Lung (tissue), 12 donors: ENCODE measurements around the gene GALT. TPM values are rescaled to one million over a fixed set of nuclear protein-coding genes. Genes with fewer than 3 reads are reported as not detected.

Source experiments
- ATAC-seq: fragments of 200-7000 bp; cut with Tn5 transposase; one replicate; pipeline ENCODE4 v1.9.1; 2020; ENCODE audit warnings: moderate number of reproducible peaks; ENCODE audit not compliant: insufficient read depth, low FRiP score
- DNase-seq, 3 donors: peaks; one replicate each; pipeline ENCODE4 v3.0.0-alpha.2; 2013 to 2017
- H3K27ac ChIP-seq, 2 donors: one replicate each; pipeline ENCODE4 v1.5.1; 2013; ENCODE audit warnings: mild to moderate bottlenecking in 2 of 2, moderate library complexity in 2 of 2, control low read depth in 1 of 2, inconsistent platforms in 1 of 2, low read depth in 1 of 2, low read length in 1 of 2
- H3K27me3 ChIP-seq, 3 donors: one replicate each; pipeline ENCODE4 v1.5.1; 2013; ENCODE audit warnings: low read length in 2 of 3; ENCODE audit not compliant: control insufficient read depth in 3 of 3, insufficient read depth in 3 of 3
- H3K36me3 ChIP-seq, 4 donors: one replicate each; pipeline ENCODE4 v1.5.1; 2013; ENCODE audit warnings: low read length in 4 of 4, mild to moderate bottlenecking in 1 of 4, moderate library complexity in 1 of 4; ENCODE audit not compliant: control insufficient read depth in 4 of 4, insufficient read depth in 4 of 4
- H3K4me1 ChIP-seq, 5 donors: one replicate each; pipeline ENCODE4 v1.5.1; 2013; ENCODE audit warnings: low read length in 5 of 5, mild to moderate bottlenecking in 2 of 5, moderate library complexity in 1 of 5; ENCODE audit not compliant: control insufficient read depth in 5 of 5, insufficient read depth in 5 of 5
- H3K4me3 ChIP-seq: one replicate; pipeline ENCODE4 v1.5.1; 2013; ENCODE audit warnings: mild to moderate bottlenecking, control low read depth, moderate library complexity
- H3K9ac ChIP-seq, 2 donors: one replicate each; pipeline ENCODE4 v1.5.1; 2013; ENCODE audit warnings: low read length in 2 of 2, control low read depth in 1 of 2; ENCODE audit not compliant: insufficient read depth in 1 of 2
- H3K9me3 ChIP-seq, 4 donors: one replicate each; pipeline ENCODE4 v1.5.1; 2013; ENCODE audit warnings: low read length in 3 of 4, mild to moderate bottlenecking in 1 of 4, moderate library complexity in 1 of 4; ENCODE audit not compliant: control insufficient read depth in 4 of 4, insufficient read depth in 3 of 4
- WGBS, 2 donors: extraction: QIAGEN DNeasy Blood & Tissue Kit; methylation state at CpG; one replicate each; pipeline ENCODE4 v1.1.7; 2013; 5-methylcytosine and 5-hydroxymethylcytosine counted together
- polyA plus RNA-seq, 2 donors: library from polyadenylated mRNA; stranded (reverse); fragments of 200-250 nt; gene quantifications; one replicate each; pipeline ENCODE4 v1.2.1, GENCODE V29; 2013
- total RNA-seq, 2 donors: library from RNA; depleted of rRNA in 1 of 2; stranded (reverse); fragments of >200 nt in 1 of 2; gene quantifications; one replicate each; pipeline ENCODE4 v1.2.1, GENCODE V29; 2014 to 2021
- TF ChIP-seq, protein P1 (sequence below): IDR thresholded peaks from 2 replicates; pipeline ENCODE4 v1.5.1; 2012; ENCODE audit warnings: mild to moderate bottlenecking; ENCODE audit errors: control extremely low read depth, extremely low read depth
- donor health status: control.
- donor health status: control.
- donor health status: Bipolar disorder and iron deficiency.
- donor health status: healthy.
- donor health status: DM: yes; HTN: yes; CAD: no.

The GALT gene
- total and polyA plus RNA-seq, 4 donors: 23.9 to 53.0 (median 41.4) TPM

DNA sequence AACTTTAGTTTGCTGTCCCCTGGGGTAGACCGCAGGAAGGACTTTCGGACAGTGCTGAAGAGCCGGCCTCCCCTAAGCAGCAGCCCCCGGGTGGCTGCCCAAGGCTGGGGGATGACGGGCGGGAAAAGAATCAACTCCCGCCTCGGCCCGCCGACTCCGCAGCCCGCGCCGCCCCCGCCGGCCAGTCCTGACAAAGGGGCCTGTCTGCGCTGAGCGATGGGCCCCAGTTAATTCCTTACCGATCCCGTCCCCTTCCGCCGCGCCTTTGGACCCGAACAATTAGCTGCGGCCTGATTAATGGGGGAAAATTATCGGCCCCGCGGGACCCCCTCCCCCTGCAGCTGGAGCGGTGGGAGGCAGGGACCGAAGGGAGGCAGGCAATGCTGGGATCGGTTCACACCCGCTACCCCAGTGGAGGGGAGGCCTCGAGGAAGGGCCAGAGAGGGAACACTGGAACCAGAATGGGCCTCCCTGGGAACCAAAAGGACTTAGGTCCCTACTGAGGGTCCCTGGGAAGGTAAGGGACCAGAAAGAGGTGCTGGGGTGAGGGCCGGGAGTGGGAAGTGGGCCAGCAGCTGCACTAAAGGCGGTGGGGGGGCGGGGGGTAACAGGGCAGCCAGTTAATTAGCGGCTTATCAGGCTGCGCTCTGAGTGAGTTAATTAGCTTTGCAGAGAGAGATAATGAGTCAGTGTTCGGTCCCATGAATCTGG, 21.8 kb upstream of the GALT start:
- Histone ChIP-seq H3K4me3 (no peak overlapping the region), H3K4me1 (peaks cover 0 to 13% (median 9%) of the 10 kb centered on the region in 5 donors), H3K27ac (no peak overlapping the region), H3K9me3 (peaks cover 0 to 6% (median 0%) of the 10 kb centered on the region in 4 donors), H3K27me3 (peaks cover 7 to 78% (median 73%) of the 10 kb centered on the region in 3 donors), H3K9ac (no peak overlapping the region), H3K36me3 (no peaks in the 10 kb centered on the region)
- ATAC-seq (no peak), DNase-seq (no peak)
- 14 to 20% methylated on average over 39 of the region's 39 CpGs for WGBS, 2 donors
- TF ChIP-seq, protein P1, sequence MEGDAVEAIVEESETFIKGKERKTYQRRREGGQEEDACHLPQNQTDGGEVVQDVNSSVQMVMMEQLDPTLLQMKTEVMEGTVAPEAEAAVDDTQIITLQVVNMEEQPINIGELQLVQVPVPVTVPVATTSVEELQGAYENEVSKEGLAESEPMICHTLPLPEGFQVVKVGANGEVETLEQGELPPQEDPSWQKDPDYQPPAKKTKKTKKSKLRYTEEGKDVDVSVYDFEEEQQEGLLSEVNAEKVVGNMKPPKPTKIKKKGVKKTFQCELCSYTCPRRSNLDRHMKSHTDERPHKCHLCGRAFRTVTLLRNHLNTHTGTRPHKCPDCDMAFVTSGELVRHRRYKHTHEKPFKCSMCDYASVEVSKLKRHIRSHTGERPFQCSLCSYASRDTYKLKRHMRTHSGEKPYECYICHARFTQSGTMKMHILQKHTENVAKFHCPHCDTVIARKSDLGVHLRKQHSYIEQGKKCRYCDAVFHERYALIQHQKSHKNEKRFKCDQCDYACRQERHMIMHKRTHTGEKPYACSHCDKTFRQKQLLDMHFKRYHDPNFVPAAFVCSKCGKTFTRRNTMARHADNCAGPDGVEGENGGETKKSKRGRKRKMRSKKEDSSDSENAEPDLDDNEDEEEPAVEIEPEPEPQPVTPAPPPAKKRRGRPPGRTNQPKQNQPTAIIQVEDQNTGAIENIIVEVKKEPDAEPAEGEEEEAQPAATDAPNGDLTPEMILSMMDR: no peak

DNA sequence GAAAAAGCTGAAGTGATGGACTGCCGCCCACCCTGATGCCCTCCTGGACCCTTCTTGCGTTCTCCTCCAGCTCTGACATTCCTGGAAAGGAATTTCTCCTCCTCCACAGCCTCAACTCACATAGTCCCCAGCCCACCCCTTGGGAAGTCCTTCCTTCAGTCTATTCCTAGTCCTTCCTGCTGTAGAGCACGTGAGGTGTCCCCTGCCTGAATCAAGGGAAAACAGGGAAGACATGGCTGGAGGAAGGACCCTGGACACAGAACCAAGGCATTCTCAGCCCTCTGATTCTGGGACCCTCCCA, 21.3 kb upstream of the GALT start:
- DNase-seq (no peak), ATAC-seq (no peak)
- Histone ChIP-seq H3K27ac (no peak overlapping the region), H3K9me3 (peaks cover 0 to 6% (median 0%) of the 10 kb centered on the region in 4 donors), H3K36me3 (no peaks in the 10 kb centered on the region), H3K4me1 (peaks cover 0 to 10% (median 8%) of the 10 kb centered on the region in 5 donors), H3K4me3 (no peak overlapping the region), H3K9ac (no peak overlapping the region), H3K27me3 (peaks cover 7 to 83% (median 78%) of the 10 kb centered on the region in 3 donors)
- TF ChIP-seq, protein P1: no peak
- 48 to 60% methylated on average over 3 of the region's 3 CpGs for WGBS, 2 donors

DNA sequence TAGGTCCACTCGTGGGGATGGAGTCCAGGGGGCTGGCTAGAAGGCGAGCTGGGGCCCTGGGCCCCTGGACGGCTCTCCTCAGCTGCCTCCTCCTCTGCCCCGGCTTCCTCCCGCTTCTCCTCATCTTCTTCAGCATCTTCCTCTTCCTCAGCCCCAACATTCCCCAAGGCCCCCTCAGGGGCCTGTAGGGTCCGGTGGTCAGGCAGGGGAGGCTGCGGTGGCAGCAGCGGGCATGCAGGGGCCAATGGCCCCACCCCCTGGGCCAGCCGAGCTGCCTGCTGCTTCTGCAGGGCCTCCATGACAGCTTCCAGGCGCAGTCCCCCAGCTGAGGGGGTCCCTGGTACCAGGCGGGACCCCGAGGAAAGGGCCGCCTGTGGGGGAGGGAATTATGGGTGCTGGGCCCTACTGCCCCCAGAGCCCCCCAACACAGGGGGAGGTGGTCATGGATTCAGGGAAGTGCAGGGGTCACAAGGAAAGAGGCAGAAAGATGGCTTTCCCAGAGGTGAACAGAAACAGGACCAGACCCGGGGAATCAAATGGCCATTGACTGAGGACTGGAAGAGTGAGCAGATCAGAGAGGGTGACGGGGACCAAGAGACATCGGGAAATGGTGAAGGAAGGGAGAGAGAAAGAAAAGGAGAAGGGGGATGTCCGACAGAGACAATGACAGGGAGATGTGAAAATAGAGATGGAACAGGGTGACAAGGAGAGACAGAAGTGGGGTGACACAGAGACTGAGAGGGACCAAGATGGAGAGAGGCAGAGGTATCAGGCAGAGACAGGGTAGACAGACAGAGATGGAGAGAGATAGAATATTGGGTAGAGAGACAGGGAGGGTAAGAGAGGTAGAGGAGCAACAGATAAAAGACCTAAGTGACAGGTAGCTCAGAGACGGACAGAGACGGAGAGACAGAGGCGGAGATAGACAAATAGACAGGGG, 18.5 kb upstream of the GALT start:
- no peak for DNase-seq
- H3K4me3 ChIP-seq: no peak overlapping the region
- H3K9me3 ChIP-seq: peaks cover 0 to 4% (median 0%) of the 10 kb centered on the region in 4 donors
- H3K36me3 ChIP-seq: no peaks in the 10 kb centered on the region
- 40% methylated on average over 19 to 20 of the region's 20 CpGs for WGBS, 2 donors
- peaks cover 7 to 87% (median 78%) of the 10 kb centered on the region in 3 donors for H3K27me3 ChIP-seq
- H3K4me1 ChIP-seq: peaks cover 0 to 10% (median 6%) of the 10 kb centered on the region in 5 donors
- H3K9ac ChIP-seq: no peak overlapping the region
- H3K27ac ChIP-seq: no peak overlapping the region
- TF ChIP-seq, protein P1: no peak
- ATAC-seq: no peak
